ENCODE data around the gene SIPA1L2.

The SIPA1L2 gene

GRCh38 chr1:232630894-232631195 lies 912 bp upstream of the SIPA1L2 start:
- peaks cover 15% of the 10 kb centered on the region for H3K4me1 ChIP-seq (ENCODE audit: insufficient read depth, low read length)
- H3K36me3 ChIP-seq (ENCODE audit: insufficient read depth, low read length), result no peaks in the 10 kb centered on the region
- peak overlapping the region; percentile 71; the same call in 1 of the 2 replicates for H3K9ac ChIP-seq (ENCODE audit: low read depth, low read length)
- no peaks in the 10 kb centered on the region for H3K9me3 ChIP-seq (ENCODE audit: control insufficient read depth, insufficient read depth, low read length)

- H3K9ac ChIP-seq (ENCODE audit: low read depth, low read length), result peak overlapping the region; percentile 71
Measured at GRCh38 chr1:232629250-232630046, 485 bp downstream of the SIPA1L2 start.

GRCh38 chr1:232628335-232629249 lies 1.3 kb downstream of the SIPA1L2 start:
- peak overlapping the region; percentile 71 for H3K9ac ChIP-seq (ENCODE audit: low read depth, low read length)
- no peaks in the 10 kb centered on the region for H3K9me3 ChIP-seq (ENCODE audit: control insufficient read depth, insufficient read depth, low read length)
- H3K4me1 ChIP-seq (ENCODE audit: insufficient read depth, low read length), result peaks cover 21% of the 10 kb centered on the region
- H3K36me3 ChIP-seq (ENCODE audit: insufficient read depth, low read length), result no peaks in the 10 kb centered on the region

More at GRCh38 chr1:232629250-232630046, 485 bp downstream of the SIPA1L2 start:
- Histone ChIP-seq H3K4me1 (ENCODE audit: insufficient read depth, low read length) (peaks cover 21% of the 10 kb centered on the region), H3K9me3 (ENCODE audit: control insufficient read depth, insufficient read depth, low read length) (no peaks in the 10 kb centered on the region), H3K36me3 (ENCODE audit: insufficient read depth, low read length) (no peaks in the 10 kb centered on the region)

- peaks cover 22% of the 10 kb centered on the region for H3K4me1 ChIP-seq (ENCODE audit: insufficient read depth, low read length)
- H3K36me3 ChIP-seq (ENCODE audit: insufficient read depth, low read length), result no peaks in the 10 kb centered on the region
- no peaks in the 10 kb centered on the region for H3K9me3 ChIP-seq (ENCODE audit: control insufficient read depth, insufficient read depth, low read length)
- H3K9ac ChIP-seq (ENCODE audit: low read depth, low read length), result no peak overlapping the region
Measured at GRCh38 chr1:232627645-232628334, 2.1 kb downstream of the SIPA1L2 start.

- Histone ChIP-seq H3K36me3 (ENCODE audit: insufficient read depth, low read length) (no peaks in the 10 kb centered on the region), H3K4me1 (ENCODE audit: insufficient read depth, low read length) (peaks cover 28% of the 10 kb centered on the region)
Measured at GRCh38 chr1:232627171-232627570, 2.8 kb downstream of the SIPA1L2 start.

GRCh38 chr1:232626452-232626851 lies 3.5 kb downstream of the SIPA1L2 start:
- Histone ChIP-seq H3K9me3 (ENCODE audit: control insufficient read depth, insufficient read depth, low read length) (no peaks in the 10 kb centered on the region), H3K36me3 (ENCODE audit: insufficient read depth, low read length) (no peaks in the 10 kb centered on the region), H3K9ac (ENCODE audit: low read depth, low read length) (no peak overlapping the region), H3K4me1 (ENCODE audit: insufficient read depth, low read length) (peaks cover 31% of the 10 kb centered on the region)

More at GRCh38 chr1:232627171-232627570, 2.8 kb downstream of the SIPA1L2 start:
- no peaks in the 10 kb centered on the region for H3K9me3 ChIP-seq (ENCODE audit: control insufficient read depth, insufficient read depth, low read length)
- no peak overlapping the region for H3K9ac ChIP-seq (ENCODE audit: low read depth, low read length)

GRCh38 chr1:232625319-232625868 lies 4.5 kb downstream of the SIPA1L2 start:
- Histone ChIP-seq H3K36me3 (ENCODE audit: insufficient read depth, low read length) (no peaks in the 10 kb centered on the region), H3K4me1 (ENCODE audit: insufficient read depth, low read length) (peaks cover 42% of the 10 kb centered on the region), H3K9ac (ENCODE audit: low read depth, low read length) (no peak overlapping the region), H3K9me3 (ENCODE audit: control insufficient read depth, insufficient read depth, low read length) (no peaks in the 10 kb centered on the region)

GRCh38 chr1:232624546-232625281 lies 5.2 kb downstream of the SIPA1L2 start:
- Histone ChIP-seq H3K36me3 (ENCODE audit: insufficient read depth, low read length) (no peaks in the 10 kb centered on the region), H3K9me3 (ENCODE audit: control insufficient read depth, insufficient read depth, low read length) (no peaks in the 10 kb centered on the region), H3K9ac (ENCODE audit: low read depth, low read length) (no peak overlapping the region), H3K4me1 (ENCODE audit: insufficient read depth, low read length) (peaks cover 46% of the 10 kb centered on the region)

- Histone ChIP-seq H3K9ac (ENCODE audit: low read depth, low read length) (no peak overlapping the region), H3K9me3 (ENCODE audit: control insufficient read depth, insufficient read depth, low read length) (no peaks in the 10 kb centered on the region), H3K36me3 (ENCODE audit: insufficient read depth, low read length) (no peaks in the 10 kb centered on the region), H3K4me1 (ENCODE audit: insufficient read depth, low read length) (peaks cover 53% of the 10 kb centered on the region)
Measured at GRCh38 chr1:232622981-232623380, 7.0 kb downstream of the SIPA1L2 start.

- no peak overlapping the region for H3K9ac ChIP-seq (ENCODE audit: low read depth, low read length)
- H3K36me3 ChIP-seq (ENCODE audit: insufficient read depth, low read length), result no peaks in the 10 kb centered on the region
- H3K4me1 ChIP-seq (ENCODE audit: insufficient read depth, low read length), result peaks cover 51% of the 10 kb centered on the region
- no peaks in the 10 kb centered on the region for H3K9me3 ChIP-seq (ENCODE audit: control insufficient read depth, insufficient read depth, low read length)
Measured at GRCh38 chr1:232622378-232622777, 7.6 kb downstream of the SIPA1L2 start.

- Histone ChIP-seq H3K9ac (ENCODE audit: low read depth, low read length) (no peak overlapping the region), H3K36me3 (ENCODE audit: insufficient read depth, low read length) (no peaks in the 10 kb centered on the region), H3K9me3 (ENCODE audit: control insufficient read depth, insufficient read depth, low read length) (no peaks in the 10 kb centered on the region), H3K4me1 (ENCODE audit: insufficient read depth, low read length) (peaks cover 50% of the 10 kb centered on the region)
Measured at GRCh38 chr1:232621050-232621449, 8.9 kb downstream of the SIPA1L2 start.

- Histone ChIP-seq H3K4me1 (ENCODE audit: insufficient read depth, low read length) (peaks cover 50% of the 10 kb centered on the region), H3K9me3 (ENCODE audit: control insufficient read depth, insufficient read depth, low read length) (no peaks in the 10 kb centered on the region), H3K9ac (ENCODE audit: low read depth, low read length) (peak overlapping the region; percentile 16; the same call in 1 of the 2 replicates), H3K36me3 (ENCODE audit: insufficient read depth, low read length) (no peaks in the 10 kb centered on the region)
Measured at GRCh38 chr1:232620356-232620969, 9.5 kb downstream of the SIPA1L2 start.

- Histone ChIP-seq H3K36me3 (ENCODE audit: insufficient read depth, low read length) (no peaks in the 10 kb centered on the region), H3K9ac (ENCODE audit: low read depth, low read length) (no peak overlapping the region), H3K9me3 (ENCODE audit: control insufficient read depth, insufficient read depth, low read length) (no peaks in the 10 kb centered on the region), H3K4me1 (ENCODE audit: insufficient read depth, low read length) (peaks cover 49% of the 10 kb centered on the region)
Measured at GRCh38 chr1:232617237-232617636, 12.7 kb downstream of the SIPA1L2 start.
